ENCODE data around the gene NDUFA8.

Gene NDUFA8

GRCh38 chr9:122159026-122159924 is at the start of gene NDUFA8, which contains the start of gene MORN5:
NDUFA8 (minus strand) TSS chr9:122159779; CDS start chr9:122159677, 102 bp downstream.
MORN5 (plus strand) TSS chr9:122159908; CDS start chr9:122159973, 65 bp downstream.
- peak; percentile 89 to 92 for DNase-seq (ENCODE audit: low read depth in 2 of 2)

GRCh38 chr9:122207096-122207495 is 47.5 kb upstream of the NDUFA8 start:
- no peak for DNase-seq (ENCODE audit: low read depth in 2 of 2)

GRCh38 chr9:122206118-122207046 is 46.8 kb upstream of the NDUFA8 start:
- no peak for DNase-seq (ENCODE audit: low read depth in 2 of 2)

DNA sequence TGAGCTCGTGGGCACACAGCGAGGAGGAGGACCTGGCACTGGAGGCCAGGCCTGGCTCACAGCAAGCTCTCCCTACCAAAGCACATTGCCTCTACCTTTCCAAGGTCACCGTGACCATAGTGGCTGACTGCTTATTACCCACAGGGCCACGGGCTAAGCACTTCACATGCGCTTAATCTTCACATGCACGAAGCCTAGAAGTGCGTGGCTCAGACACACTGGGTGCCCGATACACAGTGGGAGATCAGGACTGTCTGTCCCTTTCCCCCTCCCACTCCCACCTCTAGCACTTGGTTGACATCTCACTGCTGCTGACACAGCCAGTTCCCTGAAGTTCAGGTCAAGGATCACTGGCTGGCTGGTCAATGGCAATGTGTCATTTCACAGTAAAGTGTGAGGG is 45.6 kb upstream of the NDUFA8 start:
- no peak for DNase-seq (ENCODE audit: low read depth in 2 of 2)

GRCh38 chr9:122204491-122204890 is 44.9 kb upstream of the NDUFA8 start:
- DNase-seq (ENCODE audit: low read depth in 2 of 2), result no peak

DNA sequence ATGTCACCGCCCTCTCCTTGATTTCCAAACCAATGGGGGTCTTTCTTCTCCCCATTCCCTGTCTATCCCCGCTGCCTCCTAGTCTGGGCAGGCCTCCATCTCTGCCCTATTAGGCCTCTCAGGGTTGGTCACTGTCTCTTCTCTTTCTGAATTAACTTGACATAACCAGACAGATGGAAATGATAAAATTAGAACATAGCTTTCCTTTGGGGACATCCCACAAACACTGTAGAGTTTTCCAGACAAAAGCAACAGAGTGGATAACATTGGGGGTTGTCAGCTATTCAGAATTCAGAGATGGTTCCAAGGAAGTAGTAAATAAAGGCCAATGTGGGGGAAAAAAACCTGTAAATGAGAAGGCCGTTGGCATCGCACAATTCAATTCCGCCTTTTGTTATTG is 44.5 kb upstream of the NDUFA8 start:
- DNase-seq (ENCODE audit: low read depth in 2 of 2), result no peak

- no peak for DNase-seq (ENCODE audit: low read depth in 2 of 2)
Observed at GRCh38 chr9:122202111-122202510, 42.5 kb upstream of the NDUFA8 start.

DNA sequence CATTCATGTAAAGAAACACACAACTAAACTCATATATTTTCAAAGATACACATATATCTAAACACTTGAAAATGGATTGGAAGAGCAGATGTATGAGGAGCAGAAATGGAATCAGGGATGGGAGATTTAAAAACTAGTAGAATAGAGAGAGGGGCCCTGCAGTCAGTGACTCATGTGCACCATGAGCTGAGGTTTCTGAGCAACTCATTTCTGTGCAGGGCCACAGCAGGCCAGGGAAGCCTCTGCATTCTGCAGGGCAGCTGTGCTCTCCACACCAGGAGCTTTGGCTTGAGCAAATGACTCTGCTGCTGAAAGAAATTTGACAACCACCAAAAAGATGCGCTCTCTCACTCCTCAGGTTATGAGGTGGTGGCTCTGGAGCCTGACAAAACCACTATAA is 42.1 kb upstream of the NDUFA8 start:
- DNase-seq (ENCODE audit: low read depth in 2 of 2), result no peak

- DNase-seq (ENCODE audit: low read depth in 2 of 2), result no peak
Observed at GRCh38 chr9:122200960-122201595, 41.5 kb upstream of the NDUFA8 start.

DNA sequence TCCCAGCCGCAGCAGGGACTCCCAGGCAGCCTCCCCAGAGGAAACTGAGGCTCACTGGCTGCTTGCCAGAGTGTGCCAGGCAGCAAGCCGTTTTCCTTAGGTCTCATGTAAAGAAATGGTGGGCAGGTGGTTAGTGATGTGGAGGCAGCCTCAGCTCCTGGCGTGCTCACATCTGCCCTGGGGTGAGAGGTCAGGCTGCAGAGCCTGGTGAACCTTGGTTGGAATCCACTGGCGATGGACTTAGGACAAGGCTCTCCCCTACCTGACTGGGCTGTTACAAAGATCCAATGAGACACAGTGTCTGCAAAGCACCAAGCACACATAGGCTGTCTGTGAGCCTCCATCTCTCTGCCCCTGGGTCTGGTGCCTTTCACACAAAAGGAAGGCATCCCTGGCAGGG is 38.3 kb upstream of the NDUFA8 start:
- DNase-seq (ENCODE audit: low read depth in 2 of 2), result no peak

DNA sequence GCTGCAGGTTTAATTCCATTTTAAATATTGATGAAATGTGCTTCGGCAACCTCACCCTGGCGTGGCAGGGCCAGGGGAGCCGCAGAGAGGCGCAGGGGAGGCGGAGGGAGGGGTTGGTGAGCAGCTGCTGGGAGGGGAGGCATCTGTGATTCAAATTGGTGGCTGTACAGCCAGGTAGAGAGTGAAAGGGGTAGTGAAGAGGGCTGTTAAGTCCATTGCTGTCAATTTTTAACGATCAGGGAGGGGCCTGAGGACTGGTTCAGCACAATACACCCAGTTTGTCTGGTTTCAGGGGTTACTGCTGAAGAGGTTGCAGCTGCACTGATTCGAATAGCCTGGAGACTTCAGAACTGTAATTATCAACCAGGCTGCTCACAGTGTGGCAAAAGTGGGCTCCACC is 37.8 kb upstream of the NDUFA8 start:
- DNase-seq (ENCODE audit: low read depth in 2 of 2), result no peak

GRCh38 chr9:122195875-122196274 is 36.3 kb upstream of the NDUFA8 start:
- no peak for DNase-seq (ENCODE audit: low read depth in 2 of 2)

GRCh38 chr9:122193651-122194050 is 34.1 kb upstream of the NDUFA8 start:
- no peak for DNase-seq (ENCODE audit: low read depth in 2 of 2)

GRCh38 chr9:122192914-122193525 is 33.4 kb upstream of the NDUFA8 start:
- DNase-seq (ENCODE audit: low read depth in 2 of 2), result no peak

- no peak for DNase-seq (ENCODE audit: low read depth in 2 of 2)
Observed at GRCh38 chr9:122192261-122192875, 32.8 kb upstream of the NDUFA8 start.

GRCh38 chr9:122191584-122191983 is 32.0 kb upstream of the NDUFA8 start:
- DNase-seq (ENCODE audit: low read depth in 2 of 2), result no peak

- DNase-seq (ENCODE audit: low read depth in 2 of 2), result no peak
Observed at GRCh38 chr9:122190597-122191381, 31.2 kb upstream of the NDUFA8 start.

GRCh38 chr9:122188369-122188768 is 28.8 kb upstream of the NDUFA8 start:
- no peak for DNase-seq (ENCODE audit: low read depth in 2 of 2)

- DNase-seq (ENCODE audit: low read depth in 2 of 2), result no peak
Observed at GRCh38 chr9:122186777-122187470, 27.3 kb upstream of the NDUFA8 start.

DNA sequence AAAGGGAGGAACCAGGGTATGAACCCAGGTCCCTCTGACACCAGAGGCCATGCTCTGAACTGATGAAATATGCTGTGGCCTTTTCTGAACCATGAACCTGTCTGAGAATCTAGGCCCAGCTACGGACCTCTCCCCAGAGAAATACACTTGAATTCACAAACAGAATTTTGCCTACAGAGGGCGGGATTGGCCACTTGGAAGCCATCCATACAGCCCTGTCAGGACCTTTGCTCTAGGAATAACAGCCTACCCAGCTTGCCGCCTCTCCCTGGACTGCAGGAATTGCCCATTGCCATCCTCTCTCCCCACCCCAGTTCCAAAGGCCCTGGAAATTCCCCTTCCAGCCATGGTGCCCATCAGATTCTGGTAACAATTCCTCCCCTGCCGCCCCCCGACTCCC is 26.7 kb upstream of the NDUFA8 start:
- no peak for DNase-seq (ENCODE audit: low read depth in 2 of 2)
